PC-3 (cell line): Measurements from ENCODE around the gene C14orf93.

Experiments
- CTCF ChIP-seq: fragments of 300-600 bp; sonication (generic); conservative IDR thresholded peaks from 2 replicates; pipeline ENCODE4 v1.5.1; 2017; ENCODE audit warnings: antibody characterized with exemption, low read depth, mild to moderate bottlenecking, low read length
- EZH2 ChIP-seq: fragments of 300-600 bp; sonication (generic); IDR thresholded peaks from one replicate; pipeline ENCODE4 v1.6.1; 2017; ENCODE audit warnings: antibody characterized with exemption, mild to moderate bottlenecking, low read length; ENCODE audit not compliant: unreplicated experiment

- no peak for TF ChIP-seq CTCF
- TF ChIP-seq EZH2, result no peak
Observed at GRCh38 chr14:22945642-22946041, 64.3 kb downstream of the C14orf93 start.
